Activated T-cell treated with anti-CD3 and anti-CD28 coated beads, Interleukin-2, amount 50 U/mL, for 72 hours (primary cell): ENCODE measurements around the gene DMC1. TPM values are rescaled to one million over a fixed set of nuclear protein-coding genes. Genes with fewer than 3 reads are reported as not detected.

ENCODE experiments used
- total RNA-seq, 2 donors: library from RNA; stranded (reverse); gene quantifications; one replicate each; pipeline ENCODE4 v1.2.3, GENCODE V29; 2022

The DMC1 gene
- total RNA-seq, 2 donors from 2014 or later = 25.1 to 30.7 TPM

Other genes starting within 250 kb of the DMC1 start
- not detected for gene KCNJ4, start 115.0 kb downstream of the DMC1 start, total RNA-seq
- under 1 TPM; 0.31 to 0.37 TPM for gene KDELR3, start 102.1 kb downstream of the DMC1 start, total RNA-seq
- gene DDX17, start 63.9 kb downstream of the DMC1 start, total RNA-seq = 100 to 1,000 TPM; 374 to 431 TPM
- gene FAM227A, start 86.2 kb upstream of the DMC1 start, total RNA-seq = under 1 TPM; 0.28 to 0.34 TPM
- 10 to 100 TPM; 22.2 to 26.2 TPM for gene CBY1, start 86.5 kb upstream of the DMC1 start, total RNA-seq
- 10 to 100 TPM; 65.4 to 67.1 TPM for gene TOMM22, start 111.8 kb upstream of the DMC1 start, total RNA-seq
- gene JOSD1, start 130.8 kb upstream of the DMC1 start, total RNA-seq = 100 to 1,000 TPM; 144 to 161 TPM
- gene GTPBP1, start 135.8 kb upstream of the DMC1 start, total RNA-seq = 100 to 1,000 TPM in 1 of 2 donors, 10 to 100 TPM in 1; 96.8 to 127 TPM
- gene SUN2, start 185.8 kb upstream of the DMC1 start, total RNA-seq = 100 to 1,000 TPM; 175 to 179 TPM
- 10 to 100 TPM; 10.6 to 16.6 TPM for gene DNAL4, start 224.0 kb upstream of the DMC1 start, total RNA-seq